SJSA1 (cell line): ENCODE results near the gene WNT7B. TPM values are rescaled to one million over a fixed set of nuclear protein-coding genes. Genes with fewer than 3 reads are reported as not detected.

Experiments used
- DNase-seq, 2 experiments: peaks; one replicate each; pipeline ENCODE4 v3.0.0-alpha.2; 2015 to 2020; ENCODE audit warnings: low spot score in 2 of 2, low read depth in 1 of 2
- H3K27ac ChIP-seq: fragments of 250-450 bp; sonication (Bioruptor Pico); 2 replicates; pipeline ENCODE4 v1.5.1; 2020; ENCODE audit warnings: mild to moderate bottlenecking, moderate library complexity
- H3K27me3 ChIP-seq: fragments of 250-450 bp; sonication (Bioruptor Pico); replicated peaks from 2 replicates; pipeline ENCODE4 v1.5.1; 2020; ENCODE audit warnings: mild to moderate bottlenecking, moderate library complexity
- H3K36me3 ChIP-seq: fragments of 250-450 bp; sonication (Bioruptor Pico); 2 replicates; pipeline ENCODE4 v1.5.1; 2020; ENCODE audit warnings: mild to moderate bottlenecking
- H3K4me1 ChIP-seq: fragments of 250-450 bp; sonication (Bioruptor Pico); replicated peaks from 2 replicates; pipeline ENCODE4 v1.6.1; 2021; ENCODE audit warnings: mild to moderate bottlenecking
- H3K4me3 ChIP-seq: fragments of 250-450 bp; sonication (Bioruptor Pico); 2 replicates; pipeline ENCODE4 v1.5.1; 2020; ENCODE audit warnings: mild to moderate bottlenecking
- H3K9me3 ChIP-seq: fragments of 250-450 bp; sonication (Bioruptor Pico); replicated peaks from 2 replicates; pipeline ENCODE4 v1.5.1; 2020; ENCODE audit warnings: mild to moderate bottlenecking
- total RNA-seq: library from RNA; depleted of rRNA; stranded (reverse); fragments of >200 nt; shearing (Covaris generic); gene quantifications from 2 replicates; pipeline ENCODE4 v1.2.3, GENCODE V29; 2014; rRNA removed

The WNT7B gene
- total RNA-seq = 0.18 TPM in 1 of 2 replicates, not detected in the other

DNA sequence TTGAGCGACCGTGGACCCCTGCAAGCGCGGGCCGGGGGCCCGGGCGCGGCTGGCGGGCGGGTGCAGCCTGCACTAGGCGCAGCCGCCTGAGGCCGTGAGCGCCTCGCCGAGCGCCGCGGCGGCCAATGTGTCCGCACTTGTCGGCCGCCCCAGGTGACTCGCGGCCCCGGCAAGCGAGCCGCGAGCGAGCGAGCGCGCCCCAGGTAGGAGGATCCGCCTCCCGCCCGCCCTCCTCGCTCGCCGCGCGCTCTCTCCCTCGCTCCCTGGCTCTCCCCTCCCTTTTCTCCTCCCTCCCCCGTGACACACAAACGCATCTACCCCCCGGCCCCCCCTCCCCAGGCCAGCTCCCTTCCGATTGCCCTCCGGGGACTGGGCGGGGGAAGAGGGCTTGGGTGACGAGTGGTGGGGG is at the start of gene WNT7B:
TSS of gene WNT7B (minus strand) at position 160 of the 409 bp plus-strand sequence. CDS start 408 bp downstream, outside the sequence.
- peaks cover 43% of the 10 kb centered on the region for H3K4me1 ChIP-seq
- H3K27me3 ChIP-seq = peaks cover 59% of the 10 kb centered on the region
- no peaks in the 10 kb centered on the region for H3K36me3 ChIP-seq
- no peak for DNase-seq
- peak within 1 kb of the TSS; percentile 24 for H3K4me3 ChIP-seq
- H3K9me3 ChIP-seq = 0 out of 2 replicates have a peak, but pooled peaks cover 6% of the 10 kb centered on the region
- no peak within 1 kb of the TSS for H3K27ac ChIP-seq

DNA sequence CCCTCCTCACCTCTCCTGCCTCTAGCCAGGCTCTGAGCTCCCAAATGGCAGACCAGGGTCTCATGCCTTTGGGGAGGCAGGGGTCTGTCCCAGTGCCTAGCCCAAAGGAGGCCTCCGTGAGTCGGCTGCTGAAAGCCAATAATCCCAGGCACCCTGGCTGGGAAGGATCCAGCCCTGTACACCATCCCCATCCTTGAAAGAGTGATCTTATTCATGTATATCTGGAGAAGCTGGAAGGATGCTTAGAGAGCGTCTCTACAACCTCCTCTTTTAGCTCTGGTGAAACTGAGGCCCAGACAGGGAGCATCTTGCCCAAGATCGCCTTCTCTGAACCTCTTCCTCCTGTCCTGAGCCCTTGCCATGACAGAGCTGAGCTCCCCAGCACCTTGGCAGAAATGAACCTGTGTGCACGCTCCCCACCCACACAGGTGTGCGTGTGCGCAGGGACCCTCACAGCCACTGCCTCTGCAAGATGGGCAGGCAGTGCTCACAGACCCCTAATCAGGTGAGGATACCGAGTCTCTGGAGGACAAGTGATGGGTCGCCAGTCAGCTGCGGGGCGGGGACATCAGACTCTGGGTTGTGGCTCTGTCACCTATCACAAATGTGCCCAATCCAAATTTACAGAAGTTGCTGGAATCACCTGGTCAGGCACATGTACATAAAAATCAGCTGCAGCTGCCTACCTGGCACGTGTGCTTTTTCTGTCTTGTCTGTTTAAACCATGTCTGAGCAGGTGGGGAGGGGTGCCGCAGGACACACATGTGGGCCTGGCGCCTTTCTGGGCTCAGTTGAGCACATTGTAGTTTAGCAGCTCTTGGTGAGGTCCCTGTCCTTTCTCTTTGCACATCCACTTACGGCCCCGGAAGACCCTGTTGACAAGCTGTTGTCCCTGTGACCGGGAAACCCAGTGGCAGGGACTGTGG is 49.3 kb upstream of the WNT7B start:
- DNase-seq = no peak
- no peaks in the 10 kb centered on the region for H3K36me3 ChIP-seq
- no peak overlapping the region for H3K4me3 ChIP-seq
- H3K27me3 ChIP-seq = peaks cover 17% of the 10 kb centered on the region
- H3K9me3 ChIP-seq = no peaks in the 10 kb centered on the region
- no peak overlapping the region for H3K27ac ChIP-seq
- peaks cover 21% of the 10 kb centered on the region for H3K4me1 ChIP-seq

DNA sequence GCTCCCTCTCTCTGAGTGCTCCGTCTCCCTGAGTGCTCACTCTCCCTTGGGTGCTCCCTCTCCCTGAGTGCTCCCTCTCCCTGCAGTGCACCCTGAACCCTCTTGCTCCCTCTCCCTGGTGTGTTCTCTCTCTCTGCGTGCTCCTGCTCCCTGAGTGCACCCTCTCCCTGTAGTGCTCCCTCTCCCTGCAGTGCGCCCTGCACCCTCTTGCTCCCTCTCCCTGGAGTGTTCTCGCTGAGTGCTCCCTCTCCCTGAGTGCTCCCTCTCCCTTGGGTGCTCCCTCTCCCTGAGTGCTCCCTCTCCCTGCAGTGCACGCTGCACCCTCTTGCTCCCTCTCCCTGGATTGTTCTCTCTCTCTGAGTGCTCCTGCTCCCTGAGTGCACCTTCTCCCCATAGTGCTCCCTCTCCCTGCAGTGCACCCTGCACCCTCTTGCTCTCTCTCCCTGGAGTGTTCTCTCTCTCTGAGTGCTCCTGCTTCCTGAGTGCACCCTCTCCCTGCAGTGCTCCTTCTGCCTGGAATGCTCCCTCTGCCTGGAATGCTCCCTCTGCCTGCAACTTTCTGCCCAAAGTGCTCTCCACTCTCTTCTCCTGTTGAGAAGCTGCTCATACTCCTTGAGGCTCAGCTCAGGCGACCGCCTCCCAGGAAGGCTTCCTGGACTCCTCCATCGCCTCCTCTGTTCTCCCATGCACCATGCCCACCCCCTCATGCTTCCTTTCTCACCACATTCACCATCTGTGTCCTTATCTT is 48.4 kb upstream of the WNT7B start:
- H3K27ac ChIP-seq = no peak overlapping the region
- no peak for DNase-seq
- H3K36me3 ChIP-seq = no peaks in the 10 kb centered on the region
- H3K27me3 ChIP-seq = peaks cover 17% of the 10 kb centered on the region
- peaks cover 21% of the 10 kb centered on the region for H3K4me1 ChIP-seq
- H3K9me3 ChIP-seq = no peaks in the 10 kb centered on the region
- no peak overlapping the region for H3K4me3 ChIP-seq

DNA sequence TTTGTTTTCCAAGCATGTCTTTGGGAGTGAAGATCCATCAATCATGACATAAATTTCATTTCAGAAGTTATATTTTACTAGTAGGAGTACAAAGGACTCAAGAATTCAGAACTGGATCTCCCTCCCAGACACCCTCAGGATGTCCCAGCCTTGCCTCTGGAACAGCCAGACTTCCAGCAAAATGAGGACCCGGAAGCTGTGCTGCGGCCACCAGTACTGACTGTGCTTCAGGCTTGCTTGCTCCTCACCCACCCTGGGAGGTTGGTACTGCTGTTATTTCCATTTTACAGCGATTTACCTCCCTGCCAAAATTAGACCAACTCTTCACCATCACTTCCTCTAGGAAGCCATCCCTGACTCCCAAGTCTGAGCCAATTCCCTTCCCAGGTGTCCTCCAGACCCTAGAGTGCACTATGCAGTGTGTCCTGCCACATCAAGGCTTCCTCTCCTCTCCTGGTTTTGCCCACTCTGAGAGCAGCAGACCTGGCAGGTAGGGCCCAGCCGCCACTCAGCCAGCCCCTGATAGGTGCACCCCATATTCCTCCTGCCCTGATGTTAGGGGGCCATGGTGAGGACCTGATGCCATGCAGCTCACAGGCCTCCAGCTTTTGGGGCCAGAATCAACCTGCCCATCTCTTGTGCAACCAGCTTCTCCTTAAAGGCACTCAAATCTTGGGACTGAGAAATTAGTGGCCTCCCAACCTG is 47.3 kb upstream of the WNT7B start:
- no peak for DNase-seq
- H3K27ac ChIP-seq = no peak overlapping the region
- peaks cover 29% of the 10 kb centered on the region for H3K4me1 ChIP-seq
- H3K27me3 ChIP-seq = peaks cover 17% of the 10 kb centered on the region
- H3K36me3 ChIP-seq = no peaks in the 10 kb centered on the region
- H3K4me3 ChIP-seq = no peak overlapping the region
- H3K9me3 ChIP-seq = no peaks in the 10 kb centered on the region

DNA sequence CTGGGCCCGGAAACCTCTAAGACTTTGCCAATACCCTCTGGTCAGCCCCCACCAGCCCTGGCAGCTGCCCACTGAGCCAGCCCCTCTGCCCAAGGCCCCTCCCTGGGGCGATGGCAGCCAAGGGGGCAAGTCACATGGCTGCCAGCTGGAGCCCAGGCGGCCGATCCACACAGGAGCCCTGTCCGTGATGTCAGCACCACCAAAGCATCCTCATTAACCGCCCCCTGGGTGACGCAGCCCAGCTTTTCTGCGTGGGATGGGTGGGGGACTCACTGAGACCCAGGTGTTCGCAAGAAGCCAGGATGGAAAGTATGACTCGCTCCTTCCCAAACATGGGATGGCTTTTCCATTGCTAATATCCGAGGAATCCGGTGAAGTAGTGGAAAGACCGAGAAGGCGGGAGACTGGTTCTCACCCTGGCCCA is 46.6 kb upstream of the WNT7B start:
- DNase-seq = no peak
- Histone ChIP-seq H3K27ac (no peak overlapping the region), H3K36me3 (no peaks in the 10 kb centered on the region), H3K4me3 (no peak overlapping the region), H3K4me1 (peaks cover 36% of the 10 kb centered on the region), H3K9me3 (no peaks in the 10 kb centered on the region), H3K27me3 (peaks cover 17% of the 10 kb centered on the region)

DNA sequence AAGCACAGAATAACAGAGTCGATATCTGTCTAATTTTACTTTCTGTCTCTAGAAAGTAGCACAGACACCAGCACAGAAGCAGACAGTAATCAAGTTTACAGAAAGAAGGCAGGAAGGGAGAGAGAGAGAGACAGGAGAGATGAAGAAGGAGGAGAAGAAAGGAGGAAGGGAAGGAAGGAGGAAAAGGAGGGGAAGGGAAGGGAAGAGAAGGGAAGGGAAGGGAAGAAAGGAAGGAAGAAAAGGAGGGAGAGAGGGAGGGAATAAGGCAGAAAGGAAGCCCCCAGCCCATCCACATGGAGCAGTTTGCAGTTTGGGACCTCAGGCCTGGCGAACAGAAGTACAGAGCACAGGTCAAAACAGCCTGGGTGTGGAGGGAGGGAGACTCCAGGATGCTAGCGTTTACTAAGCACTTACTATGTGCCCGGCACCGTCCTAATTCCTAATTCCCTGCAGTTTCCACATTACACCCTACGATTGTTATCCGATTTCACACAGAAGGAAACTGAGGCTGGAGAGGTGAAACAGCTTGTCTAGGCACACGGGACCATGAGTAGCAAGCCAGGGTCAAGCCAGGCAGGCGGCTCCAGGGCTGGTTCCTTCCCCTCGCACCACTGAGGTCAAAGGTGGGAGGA is 46.0 kb upstream of the WNT7B start:
- H3K27me3 ChIP-seq = peaks cover 17% of the 10 kb centered on the region
- H3K27ac ChIP-seq = no peak overlapping the region
- H3K4me1 ChIP-seq = peaks cover 37% of the 10 kb centered on the region
- no peaks in the 10 kb centered on the region for H3K9me3 ChIP-seq
- no peak for DNase-seq
- H3K4me3 ChIP-seq = no peak overlapping the region
- H3K36me3 ChIP-seq = no peaks in the 10 kb centered on the region

DNA sequence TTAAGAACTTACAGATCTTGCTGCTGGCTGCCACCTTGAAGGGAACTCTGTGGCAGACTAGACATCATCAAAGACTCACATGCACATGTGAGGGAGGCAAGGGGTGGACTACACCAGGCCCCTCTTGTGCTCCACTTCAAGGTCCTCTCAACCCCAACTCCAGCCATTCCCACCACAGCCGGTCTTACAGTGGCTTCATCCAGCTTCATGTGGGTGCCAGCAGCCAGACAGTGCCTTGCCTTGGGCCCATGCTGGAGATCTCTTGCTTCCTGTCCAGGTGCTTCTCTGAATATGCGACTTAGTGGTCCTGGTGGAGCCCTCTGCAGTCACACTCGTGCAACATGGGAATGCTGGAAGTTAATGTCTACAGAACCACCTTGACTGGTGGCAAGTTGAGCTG is 44.6 kb upstream of the WNT7B start:
- Histone ChIP-seq H3K4me3 (no peak overlapping the region), H3K36me3 (no peaks in the 10 kb centered on the region), H3K9me3 (no peaks in the 10 kb centered on the region), H3K27me3 (peaks cover 5% of the 10 kb centered on the region), H3K4me1 (peaks cover 30% of the 10 kb centered on the region), H3K27ac (no peak overlapping the region)
- no peak for DNase-seq

DNA sequence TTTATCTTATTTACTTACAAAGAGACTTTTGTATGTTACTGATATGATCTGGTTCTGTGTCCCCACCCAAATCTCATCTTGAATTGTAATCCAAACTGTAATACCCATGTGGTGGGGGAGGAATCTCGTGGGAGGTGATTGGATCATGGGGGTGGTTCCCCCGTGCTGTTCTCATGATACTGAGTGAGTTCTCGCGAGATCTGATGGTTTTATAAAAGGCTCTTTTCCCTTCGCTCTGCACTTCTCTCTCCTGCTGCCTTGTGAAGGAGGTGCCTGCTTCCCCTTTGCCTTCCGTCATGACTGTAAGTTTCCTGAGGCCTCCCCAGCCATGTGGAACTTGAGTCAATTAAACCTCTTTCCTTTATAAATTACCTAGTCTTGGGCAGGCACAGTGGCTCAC is 42.4 kb upstream of the WNT7B start:
- H3K9me3 ChIP-seq = no peaks in the 10 kb centered on the region
- H3K4me3 ChIP-seq = no peak overlapping the region
- peaks cover 35% of the 10 kb centered on the region for H3K4me1 ChIP-seq
- H3K36me3 ChIP-seq = no peaks in the 10 kb centered on the region
- H3K27ac ChIP-seq = peak overlapping the region; percentile 35; the same call in 1 of the 2 replicates
- peak in 1 of 2 experiments; percentile 19 for DNase-seq
- H3K27me3 ChIP-seq = no peaks in the 10 kb centered on the region

DNA sequence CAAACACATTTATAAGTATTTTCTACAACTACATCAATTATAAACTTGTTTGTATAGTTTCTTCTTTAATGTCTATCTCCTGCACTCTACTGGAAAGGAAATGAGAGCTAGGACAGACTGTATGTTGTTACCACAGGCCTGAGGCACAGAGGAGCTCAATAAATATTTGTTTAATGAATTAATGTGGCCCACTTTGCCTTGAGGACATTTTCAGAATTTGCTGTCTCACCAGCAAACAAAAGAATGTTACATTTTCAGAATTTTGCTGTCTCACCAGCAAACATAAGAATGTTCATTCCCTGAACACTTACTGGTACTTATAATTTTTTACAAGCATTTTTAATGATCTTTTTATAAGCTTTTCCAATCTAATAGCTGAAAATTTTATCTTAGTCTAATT is 41.9 kb upstream of the WNT7B start:
- Histone ChIP-seq H3K9me3 (no peaks in the 10 kb centered on the region), H3K27me3 (no peaks in the 10 kb centered on the region), H3K27ac (peak overlapping the region; percentile 35; the same call in 1 of the 2 replicates), H3K4me1 (peaks cover 35% of the 10 kb centered on the region), H3K4me3 (no peak overlapping the region), H3K36me3 (no peaks in the 10 kb centered on the region)
- DNase-seq = no peak

DNA sequence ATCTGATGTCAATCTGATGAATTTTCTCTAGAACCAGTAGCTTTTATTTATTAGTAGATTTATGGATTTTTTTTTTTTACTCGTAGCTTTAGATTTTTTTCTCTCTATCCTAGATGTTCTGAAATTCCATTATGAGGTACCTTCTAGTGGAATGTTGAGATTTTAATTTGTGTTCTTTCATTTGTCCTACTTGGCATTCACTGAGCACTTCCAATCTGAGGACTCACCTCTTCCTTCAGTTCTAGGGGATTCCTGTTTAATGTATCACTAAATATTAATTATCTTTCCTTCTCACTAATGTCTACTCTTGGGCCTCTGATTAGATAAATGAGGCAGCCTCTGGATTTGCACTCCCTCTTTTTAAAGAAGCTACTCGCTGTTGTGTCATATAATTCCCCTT is 40.2 kb upstream of the WNT7B start:
- H3K27me3 ChIP-seq = no peaks in the 10 kb centered on the region
- H3K4me3 ChIP-seq = no peak overlapping the region
- no peak overlapping the region for H3K27ac ChIP-seq
- DNase-seq = no peak
- peaks cover 38% of the 10 kb centered on the region for H3K4me1 ChIP-seq
- H3K36me3 ChIP-seq = no peaks in the 10 kb centered on the region
- no peaks in the 10 kb centered on the region for H3K9me3 ChIP-seq

DNA sequence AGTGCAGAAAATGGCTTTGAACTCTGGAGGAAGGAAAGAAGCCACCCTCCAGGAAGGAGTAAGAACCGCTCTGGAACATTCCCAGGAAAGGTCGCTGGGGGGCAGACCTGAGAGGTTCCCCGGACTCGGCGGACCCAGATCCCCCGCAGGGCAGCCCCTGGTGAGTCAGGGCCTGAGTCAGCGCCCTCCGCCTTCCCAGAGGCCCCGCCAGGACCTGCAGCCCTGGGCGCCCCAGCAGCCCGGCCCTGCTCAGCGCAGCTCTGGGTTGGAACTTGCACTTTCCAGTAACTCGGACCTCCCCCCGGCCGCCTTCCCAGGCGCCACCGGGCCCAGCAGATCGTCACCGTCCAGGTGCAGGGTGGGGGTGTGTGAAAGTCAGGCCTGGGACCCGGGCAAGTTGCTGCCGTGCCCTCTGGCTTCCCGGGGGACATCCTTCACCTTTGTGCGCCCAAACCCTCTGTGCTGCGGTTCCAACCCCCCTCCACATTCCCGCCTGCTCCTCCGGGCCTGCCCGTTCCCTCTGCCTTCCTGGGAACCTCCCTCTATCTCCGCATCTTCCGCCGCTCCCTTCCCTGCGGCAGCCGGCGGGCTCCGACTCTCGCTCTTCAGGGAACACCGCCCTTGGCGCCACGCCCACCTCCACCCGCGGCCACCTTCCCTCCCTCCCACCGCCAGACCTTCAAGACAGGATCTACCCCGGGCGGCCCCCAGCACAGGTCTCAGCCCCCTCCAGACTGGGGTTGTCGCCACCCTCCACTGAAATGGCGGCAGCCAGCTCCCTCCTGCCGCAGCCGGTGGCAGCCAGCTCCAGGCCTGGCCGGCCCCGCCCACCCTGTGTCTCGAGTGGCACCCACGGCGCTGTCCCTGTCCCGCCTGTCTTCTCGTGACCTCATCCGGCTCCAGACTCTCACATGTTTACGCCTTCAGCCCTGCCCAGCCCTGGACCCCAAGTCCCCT is 36.8 kb upstream of the WNT7B start:
- Histone ChIP-seq H3K27me3 (no peaks in the 10 kb centered on the region), H3K36me3 (no peaks in the 10 kb centered on the region), H3K9me3 (0 out of 2 replicates have a peak, but pooled peaks cover 5% of the 10 kb centered on the region), H3K4me1 (peaks cover 26% of the 10 kb centered on the region), H3K27ac (peak overlapping the region; percentile 90), H3K4me3 (peak overlapping the region; percentile 52)
- DNase-seq = peak; percentile 96 to 98

DNA sequence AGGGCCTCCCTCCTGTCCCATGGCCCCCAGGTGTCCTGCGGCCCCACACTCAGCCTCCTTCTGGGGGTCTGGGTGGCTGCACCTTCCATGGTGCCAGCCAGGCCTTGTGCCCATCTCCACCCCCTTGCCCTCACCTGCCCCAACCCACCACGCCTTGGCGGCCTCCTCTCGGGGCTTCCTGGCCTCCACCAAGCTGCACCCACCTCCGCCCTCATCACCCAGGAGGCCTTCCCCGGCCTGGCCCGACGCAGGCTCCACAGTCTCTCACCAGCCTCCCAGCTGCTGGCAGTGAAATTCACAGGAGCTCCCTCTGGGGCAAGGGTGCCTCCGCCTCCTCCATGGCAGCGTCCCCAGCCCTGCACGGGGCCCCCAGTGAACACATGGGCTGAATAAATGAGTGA is 35.9 kb upstream of the WNT7B start:
- DNase-seq = no peak
- H3K4me3 ChIP-seq = no peak overlapping the region
- no peaks in the 10 kb centered on the region for H3K27me3 ChIP-seq
- H3K4me1 ChIP-seq = peaks cover 32% of the 10 kb centered on the region
- H3K9me3 ChIP-seq = 0 out of 2 replicates have a peak, but pooled peaks cover 5% of the 10 kb centered on the region
- no peaks in the 10 kb centered on the region for H3K36me3 ChIP-seq
- peak overlapping the region; percentile 8; the same call in 1 of the 2 replicates for H3K27ac ChIP-seq
